ENCODE data around the gene MAP7. TPM values are rescaled to one million over a fixed set of nuclear protein-coding genes. Genes with fewer than 3 reads are reported as not detected.
"Not testable (repeated sequence)": the region's sequence is repeated elsewhere in the genome, so short reads cannot be mapped to it uniquely, and the experiment has no call there.

Gene MAP7
- total RNA-seq, 4 donors from 2014 or later = 0.29 to 6.8 (median 1.1) TPM

GRCh38 chr6:136309171-136309570, 241.1 kb downstream of the MAP7 start:
- H3K36me3 ChIP-seq = no peaks in the 10 kb centered on the region
- H3K4me1 ChIP-seq = no peaks in the 10 kb centered on the region
- no peak overlapping the region for H3K4me3 ChIP-seq
- TF ChIP-seq CTCF (IDR thresholded peaks at IDR 0.05) = no peak
- TF ChIP-seq POLR2A (IDR thresholded peaks at IDR 0.05) = no peak
- H3K9me3 ChIP-seq = no peaks in the 10 kb centered on the region
- H3K27ac ChIP-seq = no peak overlapping the region
- DNase-seq = no peak
- no peaks in the 10 kb centered on the region for H3K27me3 ChIP-seq
- intact Hi-C loops (cut with DNase I; ENCODE audit: low total_unique reads) = no loop called here

GRCh38 chr6:136308469-136308868, 241.8 kb downstream of the MAP7 start:
- H3K4me3 ChIP-seq; H3K27me3 ChIP-seq; H3K9me3 ChIP-seq; H3K27ac ChIP-seq; H3K36me3 ChIP-seq; intact Hi-C loops (cut with DNase I; ENCODE audit: low total_unique reads); DNase-seq; H3K4me1 ChIP-seq: not testable (repeated sequence)

GRCh38 chr6:136307351-136307750, 242.9 kb downstream of the MAP7 start:
- H3K27me3 ChIP-seq = no peaks in the 10 kb centered on the region
- H3K36me3 ChIP-seq = no peaks in the 10 kb centered on the region
- H3K4me1 ChIP-seq = no peaks in the 10 kb centered on the region
- H3K4me3 ChIP-seq = no peak overlapping the region
- intact Hi-C loops (cut with DNase I; ENCODE audit: low total_unique reads) = no loop called here
- no peak for TF ChIP-seq POLR2A (IDR thresholded peaks at IDR 0.05)
- TF ChIP-seq CTCF (IDR thresholded peaks at IDR 0.05) = no peak
- DNase-seq = no peak
- H3K9me3 ChIP-seq = no peaks in the 10 kb centered on the region
- no peak overlapping the region for H3K27ac ChIP-seq

GRCh38 chr6:136306466-136306865, 243.8 kb downstream of the MAP7 start:
- no peak for TF ChIP-seq POLR2A (IDR thresholded peaks at IDR 0.05)
- TF ChIP-seq CTCF (IDR thresholded peaks at IDR 0.05) = no peak
- Histone ChIP-seq H3K36me3 (no peaks in the 10 kb centered on the region), H3K27ac (no peak overlapping the region), H3K9me3 (no peaks in the 10 kb centered on the region), H3K27me3 (no peaks in the 10 kb centered on the region), H3K4me1 (no peaks in the 10 kb centered on the region), H3K4me3 (no peak overlapping the region)
- DNase-seq = no peak
- intact Hi-C loops (cut with DNase I; ENCODE audit: low total_unique reads) = no loop called here

- DNase-seq = no peak
- no peaks in the 10 kb centered on the region for H3K36me3 ChIP-seq
- no peaks in the 10 kb centered on the region for H3K9me3 ChIP-seq
- intact Hi-C loops (cut with DNase I; ENCODE audit: low total_unique reads) = no loop called here
- no peaks in the 10 kb centered on the region for H3K4me1 ChIP-seq
- no peak overlapping the region for H3K27ac ChIP-seq
- TF ChIP-seq POLR2A (IDR thresholded peaks at IDR 0.05) = no peak
- TF ChIP-seq CTCF (IDR thresholded peaks at IDR 0.05) = no peak
- no peak overlapping the region for H3K4me3 ChIP-seq
- H3K27me3 ChIP-seq = no peaks in the 10 kb centered on the region
Measured at GRCh38 chr6:136304410-136304809, 245.8 kb downstream of the MAP7 start.

- intact Hi-C loops (cut with DNase I; ENCODE audit: low total_unique reads) = no loop called here
- TF ChIP-seq POLR2A (IDR thresholded peaks at IDR 0.05) (no peak), CTCF (IDR thresholded peaks at IDR 0.05) (no peak)
- H3K4me3 ChIP-seq = no peak overlapping the region
- H3K27me3 ChIP-seq = no peaks in the 10 kb centered on the region
- no peaks in the 10 kb centered on the region for H3K4me1 ChIP-seq
- no peaks in the 10 kb centered on the region for H3K9me3 ChIP-seq
- DNase-seq = no peak
- no peak overlapping the region for H3K27ac ChIP-seq
- no peaks in the 10 kb centered on the region for H3K36me3 ChIP-seq
Measured at GRCh38 chr6:136303516-136303915, 246.7 kb downstream of the MAP7 start.
